ENCODE data around the gene LRRC4C. TPM values are rescaled to one million over a fixed set of nuclear protein-coding genes. Genes with fewer than 3 reads are reported as not detected.
A peak's percentile ranks its signal among the peaks of the same experiment; 100 is the strongest.

Gene LRRC4C
- total and polyA plus RNA-seq, 10 of the 15 experiments (the other 5 are each of a cell fraction or from before 2014, with no cell fraction given): 1.5 TPM; not detected in 9

GRCh38 chr11:41309111-41309522 lies 150.3 kb downstream of the LRRC4C start:
- RAD21 ChIA-PET (ENCODE audit: unreplicated experiment): interaction anchor here (0.8 to 2.8 kb wide), 10 partner anchors 11 to 634 kb away, joined by 3 to 17 read pairs (median 4); no protein-coding TSS in a partner anchor
- H3K4me2 ChIP-seq (ENCODE audit: control insufficient read depth, insufficient read depth): no peak overlapping the region
- H3K9ac ChIP-seq (ENCODE audit: control insufficient read depth, insufficient read depth, low read length): no peak overlapping the region
- CTCF ChIA-PET: interaction anchor here (0.6 to 2.1 kb wide), 5 partner anchors 11 to 101 kb away, joined by 3 to 8 read pairs (median 3); no protein-coding TSS in a partner anchor
- no peaks in the 10 kb centered on the region for H3K36me3 ChIP-seq (ENCODE audit: control insufficient read depth in 2 of 2, insufficient read depth in 2 of 2, low read length in 1 of 2)
- no peak overlapping the region for H3K4me3 ChIP-seq
- H3K4me1 ChIP-seq (ENCODE audit: control insufficient read depth, insufficient read depth, low read length): peaks cover 8% of the 10 kb centered on the region
- SMC1A ChIA-PET (ENCODE audit: uncharacterized antibody, unreplicated experiment): interaction anchor here (0.7 to 2.3 kb wide), 4 partner anchors 9 to 1160 kb away, joined by 3 to 8 read pairs (median 6); no protein-coding TSS in a partner anchor
- intact Hi-C loops (cut with micrococcal nuclease; ENCODE audit: unreplicated experiment) (loop anchor here (5.0 kb wide), 1 partner anchor 108 kb away; no protein-coding TSS in a partner anchor), in situ Hi-C loops (cut with MboI) (no loop called here)
- H3K27me3 ChIP-seq (replicated peaks in 1 of 2; ENCODE audit: control insufficient read depth in 2 of 2, insufficient read depth in 2 of 2, low read length in 1 of 2): no peaks in the 10 kb centered on the region; a peak in 1 of 4 replicates
- POLR2A ChIA-PET: interaction anchor here (1.3 kb wide), 1 partner anchor 105 kb away, joined by 4 read pairs; no protein-coding TSS in a partner anchor
- FAIRE-seq: peak; percentile 38
- no peaks in the 10 kb centered on the region; the same call in 2 of the 3 replicates for H3K9me3 ChIP-seq (replicated peaks; ENCODE audit: control insufficient read depth, insufficient read depth, low read length)
- ATAC-seq: peak; percentile 90
- no peak overlapping the region for H2AFZ ChIP-seq (ENCODE audit: control insufficient read depth, low read depth, low read length)
- DNase-seq (ENCODE audit: low read depth, low spot score): peak; percentile 60
- no peaks in the 10 kb centered on the region for H4K20me1 ChIP-seq (ENCODE audit: control insufficient read depth, insufficient read depth)
- 0% methylated on average over 4 of the region's 4 CpGs for WGBS (ENCODE audit: insufficient coverage, insufficient replicate concordance, low lambda C conversion rate, missing lambda C conversion rate)
- no TSS peak for BruUV-seq (replicated peaks)
- no peak overlapping the region for H3K27ac ChIP-seq (ENCODE audit: control insufficient read depth, insufficient read depth)
- H3K79me2 ChIP-seq (ENCODE audit: control insufficient read depth, insufficient read depth, low read length): no peaks in the 10 kb centered on the region
- TF ChIP-seq HDAC6 (IDR thresholded peaks at IDR 0.05; ENCODE audit: unreplicated experiment) (no peak), SRF (IDR thresholded peaks at IDR 0.05; ENCODE audit: low read depth in 2 of 2, low read length in 2 of 2) (no peak), ASH2L (IDR thresholded peaks at IDR 0.05; ENCODE audit: borderline replicate concordance, low read depth) (no peak), SREBF2 (IDR thresholded peaks at IDR 0.05; ENCODE audit: low read length) (no peak), MLLT1 (IDR thresholded peaks at IDR 0.05) (peak; percentile 62), E4F1 (IDR thresholded peaks at IDR 0.05; ENCODE audit: borderline replicate concordance, partially characterized antibody) (no peak), CHD2 (IDR thresholded peaks at IDR 0.05; ENCODE audit: borderline replicate concordance, low read depth, low read length) (peak; percentile 26; the same call in 1 of the 2 replicates), ZNF592 (IDR thresholded peaks at IDR 0.05) (no peak), BRCA1 (IDR thresholded peaks at IDR 0.05; ENCODE audit: low read depth, low read length) (no peak), NFXL1 (IDR thresholded peaks at IDR 0.05; ENCODE audit: borderline replicate concordance) (no peak), MAX (IDR thresholded peaks at IDR 0.05; ENCODE audit: low read depth, low read length) (no peak), ZNF622 (IDR thresholded peaks at IDR 0.05) (no peak), USF2 (IDR thresholded peaks at IDR 0.05; ENCODE audit: borderline replicate concordance, low read depth, low read length) (no peak), EGR1 (IDR thresholded peaks at IDR 0.05; ENCODE audit: borderline replicate concordance in 1 of 2, low read depth in 2 of 2, low read length in 2 of 2) (no peak)
